ENCODE results near the gene ADGRD1.

Gene ADGRD1

DNA sequence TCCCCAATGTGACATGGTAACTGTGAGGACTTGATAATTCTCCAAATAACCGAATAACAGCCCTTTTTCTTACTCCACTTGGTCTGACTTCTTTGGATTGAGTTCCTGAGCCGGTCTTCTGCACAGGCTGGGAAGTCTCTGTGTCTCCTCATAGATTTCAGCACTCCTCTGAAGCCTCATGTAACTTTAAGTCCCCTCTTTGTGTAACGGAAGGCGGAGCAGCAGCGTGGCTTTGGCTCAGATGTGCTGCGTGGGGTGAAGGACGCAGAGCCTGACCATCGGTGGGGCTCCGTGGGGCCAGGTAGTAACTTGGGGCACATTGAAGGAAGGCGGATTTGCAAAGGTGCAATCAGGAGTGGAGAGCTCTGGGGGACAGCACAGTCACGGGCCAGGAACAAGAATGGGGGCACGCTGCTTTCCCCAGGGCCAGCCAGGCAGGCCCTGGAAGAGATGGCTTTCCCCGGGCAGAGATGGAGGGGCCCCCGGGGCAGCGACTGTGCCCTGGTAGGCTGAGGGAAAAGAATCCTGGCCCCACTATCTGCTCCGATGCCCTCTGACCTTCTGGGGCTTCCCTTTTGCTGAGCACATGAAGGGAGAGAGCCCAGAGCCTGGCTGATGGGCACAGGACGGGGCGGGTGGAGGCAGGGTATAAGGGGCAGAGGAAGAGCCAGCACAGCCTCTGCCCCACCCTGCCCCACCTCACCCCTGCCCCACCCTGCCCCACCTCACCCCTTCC lies 56.9 kb downstream of the ADGRD1 start:
- Histone ChIP-seq H3K9me3 (ENCODE audit: control insufficient read depth, low read length) (no peaks in the 10 kb centered on the region), H3K4me1 (ENCODE audit: control insufficient read depth, insufficient read depth, low read length) (peaks cover 3% of the 10 kb centered on the region), H3K4me3 (ENCODE audit: low read length) (no peak overlapping the region), H3K27me3 (replicated peaks; ENCODE audit: control insufficient read depth, insufficient read depth, low read length) (no peaks in the 10 kb centered on the region), H3K36me3 (ENCODE audit: control insufficient read depth, insufficient read depth, low read length, severe bottlenecking) (no peaks in the 10 kb centered on the region), H3K9ac (ENCODE audit: low read length) (no peak overlapping the region)
- DNase-seq (ENCODE audit: low read depth), result no peak

DNA sequence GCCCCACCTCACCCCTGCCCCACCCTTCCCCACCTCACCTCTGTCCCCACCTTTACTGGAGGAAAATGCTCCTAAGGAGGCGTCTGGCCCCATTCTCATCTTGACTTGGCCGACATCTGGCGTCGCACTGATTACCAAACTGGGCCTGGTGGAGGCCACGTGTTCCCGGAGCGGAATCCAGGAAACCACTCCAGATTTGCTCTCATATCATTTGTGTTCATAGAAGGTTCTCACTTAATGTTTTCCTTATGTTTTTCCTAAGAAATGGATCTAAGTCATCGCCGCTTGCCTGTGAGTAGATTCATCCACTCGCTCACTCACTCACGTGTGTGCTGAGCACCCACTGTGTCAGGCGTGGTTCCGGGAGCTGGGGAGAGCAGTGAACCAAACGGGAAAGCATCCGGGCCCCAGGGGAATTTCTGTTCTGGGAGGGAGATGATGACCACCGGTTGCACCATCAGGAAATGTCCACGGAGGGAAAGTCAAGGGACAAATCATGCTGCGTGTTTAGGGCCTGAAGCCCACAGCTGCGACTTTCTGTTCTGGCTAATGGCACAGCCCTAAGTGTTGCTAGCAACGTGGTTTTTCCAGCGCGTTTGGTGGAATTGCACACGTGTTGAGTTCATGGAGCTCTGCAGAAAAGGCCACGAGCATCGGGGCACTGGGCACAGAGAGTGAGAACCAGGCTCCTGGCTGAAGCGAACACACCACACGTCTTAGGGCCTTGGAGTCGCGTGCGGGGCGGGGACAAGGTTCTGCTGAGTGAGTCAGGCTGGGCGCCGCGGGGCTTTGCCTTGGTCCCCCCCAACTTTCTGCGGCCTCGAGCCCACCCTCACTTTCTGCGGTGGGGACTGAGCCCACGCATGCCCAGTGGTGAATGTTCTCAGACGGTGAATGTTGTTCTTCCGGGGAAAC lies 57.7 kb downstream of the ADGRD1 start:
- H3K4me3 ChIP-seq (ENCODE audit: low read length), result no peak overlapping the region
- DNase-seq (ENCODE audit: low read depth), result no peak
- no peak overlapping the region for H3K9ac ChIP-seq (ENCODE audit: low read length)
- no peaks in the 10 kb centered on the region for H3K9me3 ChIP-seq (ENCODE audit: control insufficient read depth, low read length)
- H3K27me3 ChIP-seq (replicated peaks; ENCODE audit: control insufficient read depth, insufficient read depth, low read length), result no peaks in the 10 kb centered on the region
- peaks cover 3% of the 10 kb centered on the region for H3K4me1 ChIP-seq (ENCODE audit: control insufficient read depth, insufficient read depth, low read length)
- peaks cover 4% of the 10 kb centered on the region for H3K36me3 ChIP-seq (ENCODE audit: control insufficient read depth, insufficient read depth, low read length, severe bottlenecking)

DNA sequence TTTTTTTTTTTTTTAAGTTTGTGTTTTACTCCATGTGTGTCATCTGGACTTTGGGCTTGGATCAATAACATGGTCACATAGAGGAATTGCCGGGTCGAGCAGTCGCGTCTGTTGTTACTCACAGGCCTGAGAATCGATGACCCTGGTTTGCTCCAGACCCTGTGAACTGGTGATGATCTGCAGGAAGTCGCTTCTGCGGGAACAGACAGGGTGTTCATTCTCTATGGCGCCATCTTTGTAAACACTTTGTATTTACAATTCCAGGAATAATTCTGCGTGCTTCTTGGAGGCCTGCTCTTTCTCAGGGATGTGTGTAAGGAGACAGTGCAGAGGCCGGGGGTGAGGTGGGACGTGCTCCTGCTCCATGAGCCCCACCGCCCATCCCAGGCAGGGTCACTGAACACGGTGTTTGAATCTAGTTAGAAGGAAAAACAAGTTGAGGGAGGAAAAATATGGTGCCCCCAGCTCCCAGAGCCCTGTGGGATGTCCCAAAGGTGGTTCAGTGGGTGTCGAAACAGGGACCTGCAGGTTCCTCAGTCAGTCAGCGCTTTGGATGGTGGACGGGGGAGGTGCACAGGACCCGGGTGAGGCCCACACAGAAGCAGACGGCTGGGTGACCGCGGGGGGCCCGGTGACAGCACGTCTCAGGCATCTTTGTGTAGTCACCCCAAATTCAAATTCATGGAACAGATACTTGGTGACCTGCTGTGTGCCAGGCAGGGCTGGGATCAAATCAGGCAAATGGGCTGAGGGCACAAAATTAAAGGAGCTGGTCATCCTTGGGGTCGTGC lies 58.8 kb downstream of the ADGRD1 start:
- Histone ChIP-seq H3K4me1 (ENCODE audit: control insufficient read depth, insufficient read depth, low read length) (no peaks in the 10 kb centered on the region), H3K4me3 (ENCODE audit: low read length) (no peak overlapping the region), H3K36me3 (ENCODE audit: control insufficient read depth, insufficient read depth, low read length, severe bottlenecking) (peaks cover 4% of the 10 kb centered on the region), H3K9me3 (ENCODE audit: control insufficient read depth, low read length) (no peaks in the 10 kb centered on the region), H3K27me3 (replicated peaks; ENCODE audit: control insufficient read depth, insufficient read depth, low read length) (no peaks in the 10 kb centered on the region), H3K9ac (ENCODE audit: low read length) (no peak overlapping the region)
- DNase-seq (ENCODE audit: low read depth), result no peak

DNA sequence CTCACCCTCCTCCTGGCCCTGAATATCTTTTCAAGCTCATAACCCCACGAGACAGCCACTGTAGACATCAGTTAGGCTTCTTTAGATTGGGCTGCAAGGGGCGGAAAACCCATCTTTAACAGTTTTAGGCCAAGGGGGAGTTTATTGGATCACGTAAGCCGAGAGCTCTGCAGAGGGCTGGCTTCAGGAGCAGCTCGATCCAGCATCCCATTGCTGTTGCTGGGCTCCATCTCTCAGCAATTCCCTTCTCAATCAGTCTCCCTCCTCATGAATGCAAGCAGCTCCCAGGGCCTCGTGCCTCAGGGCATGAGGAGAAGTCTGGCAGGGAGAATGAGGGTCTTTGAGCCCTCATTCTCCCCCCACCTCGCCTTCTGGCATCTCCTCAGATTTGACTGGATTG lies 59.4 kb downstream of the ADGRD1 start:
- Histone ChIP-seq H3K4me3 (ENCODE audit: low read length) (no peak overlapping the region), H3K36me3 (ENCODE audit: control insufficient read depth, insufficient read depth, low read length, severe bottlenecking) (peaks cover 4% of the 10 kb centered on the region), H3K9ac (ENCODE audit: low read length) (no peak overlapping the region), H3K9me3 (ENCODE audit: control insufficient read depth, low read length) (no peaks in the 10 kb centered on the region), H3K4me1 (ENCODE audit: control insufficient read depth, insufficient read depth, low read length) (no peaks in the 10 kb centered on the region), H3K27me3 (replicated peaks; ENCODE audit: control insufficient read depth, insufficient read depth, low read length) (no peaks in the 10 kb centered on the region)
- DNase-seq (ENCODE audit: low read depth), result no peak

DNA sequence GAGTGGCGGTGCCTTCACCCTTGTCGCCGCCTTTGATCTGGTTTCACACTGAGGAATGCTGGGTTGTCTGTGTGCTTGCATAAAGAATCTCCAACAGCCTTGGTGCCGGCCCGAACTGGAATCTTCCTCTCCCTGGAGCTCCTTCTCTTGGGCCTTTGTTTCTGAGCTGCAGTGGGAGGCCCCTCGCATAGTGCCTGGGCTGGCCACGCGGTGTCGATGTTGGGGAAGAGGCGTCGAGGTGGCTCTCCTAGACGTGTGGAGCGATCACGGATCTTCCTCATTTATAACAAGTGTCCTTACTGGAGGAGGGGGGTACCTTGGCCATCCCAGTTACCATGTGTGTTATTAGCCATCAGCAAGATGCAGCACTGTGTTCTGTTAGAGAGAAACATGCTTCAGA lies 60.6 kb downstream of the ADGRD1 start:
- Histone ChIP-seq H3K9ac (ENCODE audit: low read length) (no peak overlapping the region), H3K4me1 (ENCODE audit: control insufficient read depth, insufficient read depth, low read length) (no peaks in the 10 kb centered on the region)
- DNase-seq (ENCODE audit: low read depth), result no peak

DNA sequence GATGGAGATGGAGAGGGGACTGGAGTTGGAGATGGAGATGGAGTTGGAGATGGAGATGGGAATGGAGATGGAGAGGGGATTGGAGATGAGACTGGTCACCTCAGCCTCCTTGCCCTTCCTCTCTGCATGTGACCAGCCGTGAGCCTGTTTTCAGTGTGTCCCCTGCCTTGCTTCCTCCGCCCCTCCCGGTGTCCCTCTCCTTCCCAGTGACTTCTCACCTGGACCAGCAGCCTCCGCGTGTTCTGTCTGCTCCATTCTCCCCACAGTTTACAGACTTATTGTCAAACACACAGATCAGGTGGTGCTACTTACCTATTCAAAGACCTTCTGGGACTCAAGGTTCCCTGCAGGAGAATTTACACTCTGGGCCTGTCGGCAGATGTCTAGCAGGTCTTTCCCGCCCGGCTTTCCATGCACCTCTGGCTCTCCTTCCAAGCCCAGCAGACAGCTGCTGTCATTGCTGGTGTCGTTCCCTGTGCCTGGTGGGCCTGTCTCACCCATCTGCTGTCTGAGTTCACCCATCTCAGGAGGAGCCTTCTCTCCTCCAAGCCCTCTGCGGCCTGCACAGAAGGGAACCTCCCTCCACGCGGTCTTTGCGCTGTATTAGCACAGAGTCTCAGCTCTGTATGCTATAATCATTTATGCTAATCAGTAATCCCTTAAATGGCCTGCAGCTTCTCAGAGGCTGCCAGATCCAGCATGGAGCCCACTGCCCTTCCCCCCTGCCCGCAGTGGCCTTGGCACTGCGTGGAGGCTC lies 62.1 kb downstream of the ADGRD1 start:
- Histone ChIP-seq H3K9me3 (ENCODE audit: control insufficient read depth, low read length) (no peaks in the 10 kb centered on the region), H3K4me1 (ENCODE audit: control insufficient read depth, insufficient read depth, low read length) (no peaks in the 10 kb centered on the region), H3K27me3 (replicated peaks; ENCODE audit: control insufficient read depth, insufficient read depth, low read length) (no peaks in the 10 kb centered on the region), H3K36me3 (ENCODE audit: control insufficient read depth, insufficient read depth, low read length, severe bottlenecking) (peaks cover 4% of the 10 kb centered on the region), H3K9ac (ENCODE audit: low read length) (no peak overlapping the region), H3K4me3 (ENCODE audit: low read length) (no peak overlapping the region)
- DNase-seq (ENCODE audit: low read depth), result no peak

More for the DNA sequence above, 60.6 kb downstream of the ADGRD1 start:
- H3K36me3 ChIP-seq (ENCODE audit: control insufficient read depth, insufficient read depth, low read length, severe bottlenecking), result peaks cover 4% of the 10 kb centered on the region
- no peaks in the 10 kb centered on the region for H3K9me3 ChIP-seq (ENCODE audit: control insufficient read depth, low read length)
- no peak overlapping the region for H3K4me3 ChIP-seq (ENCODE audit: low read length)
- no peaks in the 10 kb centered on the region for H3K27me3 ChIP-seq (replicated peaks; ENCODE audit: control insufficient read depth, insufficient read depth, low read length)

DNA sequence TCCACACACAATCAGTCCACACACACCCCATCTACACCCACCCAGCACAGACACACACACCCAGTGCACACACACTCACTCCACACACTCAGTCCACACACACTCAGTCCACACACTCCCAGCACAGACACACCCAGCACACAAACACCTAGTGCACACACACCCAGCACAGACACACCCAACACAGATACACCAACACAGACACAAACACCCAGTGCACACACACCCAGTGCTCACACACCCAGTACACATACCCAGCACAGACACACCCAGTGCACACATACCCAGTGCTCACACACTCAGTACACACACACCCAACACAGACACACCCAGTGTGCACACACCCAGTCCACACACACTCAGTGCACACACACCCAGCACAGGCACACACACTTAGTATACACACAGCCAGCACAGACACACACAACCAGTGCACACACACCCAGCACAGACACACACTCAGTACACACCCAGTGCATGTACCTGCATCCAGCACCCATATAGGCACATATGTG lies 63.8 kb downstream of the ADGRD1 start:
- Histone ChIP-seq H3K4me1 (ENCODE audit: control insufficient read depth, insufficient read depth, low read length) (no peaks in the 10 kb centered on the region), H3K27me3 (replicated peaks; ENCODE audit: control insufficient read depth, insufficient read depth, low read length) (peaks cover 3% of the 10 kb centered on the region), H3K36me3 (ENCODE audit: control insufficient read depth, insufficient read depth, low read length, severe bottlenecking) (peaks cover 4% of the 10 kb centered on the region), H3K9ac (ENCODE audit: low read length) (no peak overlapping the region), H3K9me3 (ENCODE audit: control insufficient read depth, low read length) (no peaks in the 10 kb centered on the region), H3K4me3 (ENCODE audit: low read length) (no peak overlapping the region)
- DNase-seq (ENCODE audit: low read depth), result no peak

DNA sequence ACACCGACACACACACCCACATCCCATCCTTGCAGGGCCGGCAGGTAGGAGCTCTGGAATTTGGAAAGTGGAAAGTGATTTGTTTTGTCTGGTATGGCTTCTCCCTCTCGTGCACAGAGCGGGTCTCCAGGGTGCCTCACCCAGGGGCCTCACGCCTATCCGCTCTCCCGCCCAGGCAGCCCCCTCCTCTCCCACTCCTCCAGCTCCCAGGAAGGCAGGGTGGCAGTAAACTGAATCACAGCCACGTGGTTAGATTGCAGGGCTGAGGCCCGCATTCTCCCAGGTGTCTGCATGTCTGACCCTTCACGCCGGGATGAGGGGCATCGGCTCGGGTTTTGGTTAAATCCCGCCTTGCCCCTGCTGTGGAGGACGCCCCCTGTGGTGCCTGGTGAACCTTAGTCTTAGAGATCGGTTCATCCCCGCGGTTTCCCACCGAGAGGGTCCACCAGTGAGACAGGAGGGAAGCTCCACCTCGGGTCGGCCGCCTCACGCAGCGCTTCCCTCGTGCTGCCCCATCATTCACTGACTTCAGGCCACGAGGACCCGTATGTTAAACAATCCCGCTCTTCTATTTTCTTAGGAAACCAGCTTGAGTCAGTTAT lies 64.4 kb downstream of the ADGRD1 start:
- no peak for DNase-seq (ENCODE audit: low read depth)
- H3K36me3 ChIP-seq (ENCODE audit: control insufficient read depth, insufficient read depth, low read length, severe bottlenecking), result peaks cover 4% of the 10 kb centered on the region
- no peaks in the 10 kb centered on the region for H3K9me3 ChIP-seq (ENCODE audit: control insufficient read depth, low read length)
- no peak overlapping the region for H3K9ac ChIP-seq (ENCODE audit: low read length)
- H3K27me3 ChIP-seq (replicated peaks; ENCODE audit: control insufficient read depth, insufficient read depth, low read length), result peaks cover 3% of the 10 kb centered on the region
- H3K4me3 ChIP-seq (ENCODE audit: low read length), result no peak overlapping the region
- no peaks in the 10 kb centered on the region for H3K4me1 ChIP-seq (ENCODE audit: control insufficient read depth, insufficient read depth, low read length)

DNA sequence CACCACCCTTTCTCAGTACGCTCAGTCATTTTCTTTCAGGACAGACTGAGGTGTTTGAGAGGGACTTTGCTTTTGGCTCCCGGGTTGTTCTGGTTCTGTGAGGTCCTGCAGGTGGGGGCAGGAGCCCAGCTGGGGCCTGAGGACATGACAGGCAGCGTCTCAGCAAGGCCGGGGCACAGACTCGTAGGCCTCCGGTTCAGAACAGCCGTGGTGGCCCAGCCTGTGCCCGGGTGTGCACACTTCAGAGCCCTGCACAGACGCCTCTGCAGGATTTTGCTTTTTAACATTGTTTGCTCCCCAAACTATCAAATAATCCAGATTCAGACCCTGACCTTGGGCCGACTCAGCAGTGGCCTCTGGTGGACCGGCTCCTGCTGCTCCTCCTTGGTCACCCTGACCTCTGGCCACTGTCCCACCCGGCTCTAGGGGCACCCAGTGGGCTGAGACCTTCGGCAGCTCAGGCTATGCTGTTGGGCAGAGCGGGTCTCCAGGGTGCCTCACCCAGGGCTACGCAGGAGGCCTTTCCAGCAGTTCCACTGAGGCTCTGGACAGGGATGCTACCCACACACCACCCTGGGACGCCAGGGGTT lies 65.2 kb downstream of the ADGRD1 start:
- H3K27me3 ChIP-seq (replicated peaks; ENCODE audit: control insufficient read depth, insufficient read depth, low read length), result peaks cover 3% of the 10 kb centered on the region
- peaks cover 4% of the 10 kb centered on the region for H3K36me3 ChIP-seq (ENCODE audit: control insufficient read depth, insufficient read depth, low read length, severe bottlenecking)
- no peaks in the 10 kb centered on the region for H3K9me3 ChIP-seq (ENCODE audit: control insufficient read depth, low read length)
- DNase-seq (ENCODE audit: low read depth), result no peak
- H3K4me1 ChIP-seq (ENCODE audit: control insufficient read depth, insufficient read depth, low read length), result no peaks in the 10 kb centered on the region
- no peak overlapping the region for H3K4me3 ChIP-seq (ENCODE audit: low read length)
- H3K9ac ChIP-seq (ENCODE audit: low read length), result no peak overlapping the region
